MM.1S (cell line): ENCODE results near the gene HOXC10.

Source experiments
- DNase-seq: peaks from one replicate; pipeline ENCODE4 v3.0.0-alpha.2; 2015
- H2AFZ ChIP-seq: fragments of 300-600 bp; sonication (generic); 2 replicates; pipeline ENCODE4 v1.6.0; 2016; ENCODE audit warnings: antibody characterized with exemption, low read length
- H3F3A ChIP-seq: fragments of 300-600 bp; sonication (generic); 2 replicates; pipeline ENCODE4 v1.6.1; 2016; ENCODE audit warnings: mild to moderate bottlenecking, antibody characterized with exemption, low read length, moderate library complexity, mixed read lengths; ENCODE audit not compliant: insufficient read depth
- H3K27ac ChIP-seq: fragments of 300-600 bp; sonication (generic); 2 replicates; pipeline ENCODE4 v1.5.1; 2016; ENCODE audit warnings: mild to moderate bottlenecking, low read length
- H3K27me3 ChIP-seq: fragments of 300-600 bp; sonication (generic); replicated peaks from 2 replicates; pipeline ENCODE4 v1.6.0; 2016; ENCODE audit warnings: low read length; ENCODE audit not compliant: insufficient read depth
- H3K36me3 ChIP-seq: fragments of 300-600 bp; sonication (generic); replicated peaks from 2 replicates; pipeline ENCODE4 v1.6.1; 2016; ENCODE audit warnings: mild to moderate bottlenecking, low read length, mixed read lengths; ENCODE audit not compliant: insufficient read depth
- H3K4me1 ChIP-seq: fragments of 300-600 bp; sonication (generic); 2 replicates; pipeline ENCODE4 v1.6.1; 2016; ENCODE audit warnings: low read length, mixed read lengths
- H3K4me2 ChIP-seq: fragments of 300-600 bp; sonication (generic); 2 replicates; pipeline ENCODE4 v1.6.0; 2016; ENCODE audit warnings: low read depth, low read length
- H3K4me3 ChIP-seq: fragments of 300-600 bp; sonication (generic); 2 replicates; pipeline ENCODE4 v1.5.1; 2016; ENCODE audit warnings: low read length, mixed read lengths
- H3K79me2 ChIP-seq: fragments of 300-600 bp; sonication (generic); 2 replicates; pipeline ENCODE4 v1.6.1; 2016; ENCODE audit warnings: mixed run types, low read length, mixed read lengths
- H3K9ac ChIP-seq: fragments of 300-600 bp; sonication (generic); 2 replicates; pipeline ENCODE4 v1.6.1; 2016; ENCODE audit warnings: low read length, mixed read lengths
- H3K9me2 ChIP-seq: fragments of 300-600 bp; sonication (generic); replicated peaks from 2 replicates; pipeline ENCODE4 v1.6.1; 2016; ENCODE audit warnings: mild to moderate bottlenecking, low read length, mixed read lengths; ENCODE audit not compliant: insufficient read depth
- H3K9me3 ChIP-seq: fragments of 300-600 bp; sonication (generic); replicated peaks from 2 replicates; pipeline ENCODE4 v1.6.1; 2016; ENCODE audit warnings: mild to moderate bottlenecking, low read length, mixed read lengths; ENCODE audit not compliant: insufficient read depth
- H4K20me1 ChIP-seq: fragments of 300-600 bp; sonication (generic); 2 replicates; pipeline ENCODE4 v1.6.1; 2016; ENCODE audit warnings: mild to moderate bottlenecking, low read length, moderate library complexity, mixed read lengths; ENCODE audit not compliant: insufficient read depth
- CTCF ChIP-seq: fragments of 300-600 bp; sonication (generic); IDR thresholded peaks from 2 replicates; pipeline ENCODE4 v1.5.1; 2016; ENCODE audit warnings: antibody characterized with exemption, low read length, mixed read lengths
- EZH2 ChIP-seq: fragments of 300-600 bp; sonication (generic); optimal IDR thresholded peaks from 2 replicates; pipeline ENCODE3; 2017; ENCODE audit warnings: low read depth, mild to moderate bottlenecking, antibody characterized with exemption, low read length, mixed read lengths
- EZH2phosphoT487 ChIP-seq: fragments of 300-600 bp; sonication (generic); IDR thresholded peaks from 2 replicates; pipeline ENCODE4 v1.6.1; 2018; ENCODE audit warnings: antibody characterized with exemption, low read length

Gene HOXC10

GRCh38 chr12:53985692-53985993 lies 697 bp downstream of the HOXC10 start:
- H3F3A ChIP-seq = 0 out of 2 replicates have a peak, but pooled peaks cover 3% of the 10 kb centered on the region
- H3K79me2 ChIP-seq = no peaks in the 10 kb centered on the region
- no peak overlapping the region for H3K4me3 ChIP-seq
- H3K27ac ChIP-seq = no peak overlapping the region
- no peaks in the 10 kb centered on the region for H3K9me3 ChIP-seq
- H3K36me3 ChIP-seq = no peaks in the 10 kb centered on the region
- H3K9me2 ChIP-seq = no peaks in the 10 kb centered on the region
- TF ChIP-seq CTCF (no peak), EZH2 (no peak), EZH2phosphoT487 (no peak)
- H3K9ac ChIP-seq = no peak overlapping the region
- H4K20me1 ChIP-seq = no peaks in the 10 kb centered on the region; the same call in 1 of the 2 replicates
- H3K4me1 ChIP-seq = peaks cover 13% of the 10 kb centered on the region; the same call in 1 of the 2 replicates
- peak overlapping the region; percentile 6; the same call in 1 of the 2 replicates for H3K4me2 ChIP-seq
- peaks cover 96% of the 10 kb centered on the region for H3K27me3 ChIP-seq
- no peak overlapping the region for H2AFZ ChIP-seq
- no peak for DNase-seq

DNA sequence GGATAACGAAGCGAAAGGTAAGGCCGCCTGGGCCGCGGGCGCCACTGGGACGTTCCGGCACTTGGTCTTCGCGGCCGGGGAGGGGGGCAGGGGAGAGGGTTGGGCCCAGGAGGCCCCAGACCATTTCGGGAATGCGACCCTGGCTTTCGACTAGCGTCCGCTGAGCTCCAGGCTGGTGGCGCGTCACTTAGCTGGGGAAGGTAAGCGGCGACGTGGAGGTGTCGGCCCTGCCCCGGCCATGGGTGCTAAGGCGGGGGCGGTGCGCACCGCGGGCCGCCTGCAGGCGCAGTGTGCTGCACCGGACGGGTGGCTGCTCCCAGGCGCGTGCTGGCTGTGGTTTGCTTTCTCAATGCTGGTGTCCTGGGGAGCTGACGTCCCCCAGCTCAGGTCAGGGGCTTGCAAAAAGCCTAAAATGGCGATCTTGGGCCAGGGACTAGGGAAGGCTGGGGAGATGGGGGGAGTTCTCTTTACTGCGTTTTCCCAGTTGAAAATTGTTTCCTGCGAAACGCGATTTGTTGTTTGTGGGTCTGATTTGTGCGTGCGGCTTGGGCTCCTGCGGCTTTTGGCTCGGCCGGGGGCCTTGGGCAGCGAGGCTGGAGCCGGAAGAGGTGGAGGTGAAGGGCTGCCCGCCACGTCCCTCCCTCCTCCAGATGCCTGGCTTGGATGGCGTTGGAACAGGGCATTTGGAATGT lies 1.2 kb downstream of the HOXC10 start:
- DNase-seq = no peak
- Histone ChIP-seq H3K4me3 (no peak overlapping the region), H3K9ac (no peak overlapping the region), H3K36me3 (no peaks in the 10 kb centered on the region), H3K79me2 (no peaks in the 10 kb centered on the region), H2AFZ (no peak overlapping the region), H3K4me2 (peak overlapping the region; percentile 6; the same call in 1 of the 2 replicates), H4K20me1 (no peaks in the 10 kb centered on the region; the same call in 1 of the 2 replicates), H3K27me3 (peaks cover 96% of the 10 kb centered on the region), H3K4me1 (peaks cover 13% of the 10 kb centered on the region; the same call in 1 of the 2 replicates), H3F3A (0 out of 2 replicates have a peak, but pooled peaks cover 3% of the 10 kb centered on the region), H3K27ac (no peak overlapping the region), H3K9me3 (no peaks in the 10 kb centered on the region), H3K9me2 (no peaks in the 10 kb centered on the region)
- no peak for TF ChIP-seq CTCF
- no peak for TF ChIP-seq EZH2
- no peak for TF ChIP-seq EZH2phosphoT487

DNA sequence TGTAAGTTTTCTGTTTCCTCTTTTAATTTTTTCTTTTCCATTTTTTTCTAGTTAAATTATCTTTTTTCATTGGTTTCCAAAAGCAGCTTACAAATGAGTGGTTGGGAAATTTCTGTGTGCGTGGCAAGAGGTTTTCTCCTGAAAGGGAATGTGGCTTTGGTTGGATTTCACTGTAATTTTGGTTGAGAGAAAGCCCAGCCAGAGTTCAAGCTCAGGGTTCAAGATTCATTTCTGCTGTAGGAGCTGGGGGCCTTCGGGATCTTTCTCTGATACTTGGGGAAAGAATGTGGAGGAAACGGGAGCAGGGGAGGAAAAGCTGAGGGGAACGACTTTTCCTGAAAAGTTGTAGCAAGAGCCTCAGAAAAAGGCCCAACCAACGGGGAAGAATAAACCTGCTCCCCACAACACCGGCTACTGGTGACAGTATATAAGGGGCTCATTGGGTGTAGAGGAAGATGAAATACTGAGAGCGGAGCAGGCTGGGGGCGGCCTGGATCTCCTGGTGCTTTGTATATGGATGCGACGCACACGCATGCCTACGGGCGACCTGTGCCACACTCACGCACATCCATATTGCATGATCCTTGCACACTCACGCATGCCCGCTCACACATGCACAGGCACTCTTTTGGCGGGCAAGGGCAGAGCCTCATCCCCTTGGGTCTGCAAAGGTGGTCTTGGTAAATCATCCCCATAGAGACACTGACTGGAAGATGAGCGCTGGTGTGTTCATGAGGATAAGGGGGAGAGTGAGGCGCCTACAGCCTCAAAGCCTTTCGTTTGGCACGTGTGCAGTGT lies 1.9 kb downstream of the HOXC10 start:
- Histone ChIP-seq H4K20me1 (no peaks in the 10 kb centered on the region; the same call in 1 of the 2 replicates), H3K4me1 (peaks cover 19% of the 10 kb centered on the region; the same call in 1 of the 2 replicates), H3K27me3 (peaks cover 96% of the 10 kb centered on the region), H3K4me2 (no peak overlapping the region), H3K27ac (no peak overlapping the region), H3K4me3 (no peak overlapping the region), H3K9ac (no peak overlapping the region), H3K36me3 (no peaks in the 10 kb centered on the region), H2AFZ (no peak overlapping the region), H3K9me3 (no peaks in the 10 kb centered on the region), H3K79me2 (no peaks in the 10 kb centered on the region), H3K9me2 (no peaks in the 10 kb centered on the region), H3F3A (0 out of 2 replicates have a peak, but pooled peaks cover 3% of the 10 kb centered on the region)
- no peak for DNase-seq
- TF ChIP-seq EZH2phosphoT487 (no peak), EZH2 (no peak), CTCF (no peak)
